OCI-LY1 (cell line): ENCODE results near the gene DNAAF5.

Experiments
- H2AFZ ChIP-seq: fragments of 200-600 bp; sonication (generic), shearing (Covaris generic); 2 replicates; pipeline ENCODE4 v1.6.0; 2014; ENCODE audit warnings: antibody characterized with exemption, mild to moderate bottlenecking, low read length
- H3F3A ChIP-seq: fragments of 200-600 bp; sonication (generic), shearing (Covaris generic); 2 replicates; pipeline ENCODE4 v1.6.0; 2014; ENCODE audit warnings: mild to moderate bottlenecking, antibody characterized with exemption, low read length, moderate library complexity; ENCODE audit not compliant: insufficient read depth
- H3K27ac ChIP-seq: fragments of 200-600 bp; sonication (generic); 2 replicates; pipeline ENCODE4 v1.5.1; 2014; ENCODE audit warnings: low read length, mixed run types, mild to moderate bottlenecking, low read depth; ENCODE audit not compliant: poor library complexity, severe bottlenecking
- H3K27me3 ChIP-seq: fragments of 200-600 bp; sonication (generic); 2 replicates; pipeline ENCODE4 v1.6.0; 2014; ENCODE audit warnings: antibody characterized with exemption, mild to moderate bottlenecking, low read length, moderate library complexity; ENCODE audit not compliant: insufficient read depth
- H3K36me3 ChIP-seq: fragments of 200-600 bp; sonication (generic); 2 replicates; pipeline ENCODE4 v1.6.1; 2014; ENCODE audit warnings: mild to moderate bottlenecking, antibody characterized with exemption, low read length, moderate library complexity, mixed read lengths; ENCODE audit not compliant: insufficient read depth
- H3K4me1 ChIP-seq: fragments of 200-600 bp; sonication (generic); 2 replicates; pipeline ENCODE4 v1.5.1; 2014; ENCODE audit warnings: mild to moderate bottlenecking, low read length, moderate library complexity; ENCODE audit not compliant: insufficient read depth, severe bottlenecking
- H3K4me2 ChIP-seq: fragments of 200-600 bp; sonication (generic), shearing (Covaris generic); 2 replicates; pipeline ENCODE4 v1.6.1; 2014; ENCODE audit warnings: low read length
- H3K4me3 ChIP-seq: fragments of 200-600 bp; sonication (generic); 2 replicates; pipeline ENCODE4 v1.5.1; 2014; ENCODE audit warnings: low read length, low read depth, mild to moderate bottlenecking, mixed read lengths; ENCODE audit not compliant: poor library complexity, severe bottlenecking
- H3K79me2 ChIP-seq: fragments of 200-600 bp; shearing (Covaris generic); 2 replicates; pipeline ENCODE4 v1.6.1; 2016; ENCODE audit warnings: mixed run types, low read length, mixed read lengths; ENCODE audit not compliant: insufficient read depth
- H3K9ac ChIP-seq: fragments of 200-600 bp; sonication (generic), shearing (Covaris generic); 2 replicates; pipeline ENCODE4 v1.6.1; 2014; ENCODE audit warnings: mild to moderate bottlenecking, low read length, mixed read lengths
- H3K9me2 ChIP-seq: fragments of 200-600 bp; sonication (generic), shearing (Covaris generic); 2 replicates; pipeline ENCODE4 v1.6.1; 2014; ENCODE audit warnings: low read depth, mild to moderate bottlenecking, low read length, mixed read lengths
- H3K9me3 ChIP-seq: fragments of 200-600 bp; shearing (Covaris generic); 2 replicates; pipeline ENCODE4 v1.6.1; 2014; ENCODE audit warnings: low read length, mixed read lengths
- H4K20me1 ChIP-seq: fragments of 200-600 bp; sonication (generic), shearing (Covaris generic); 2 replicates; pipeline ENCODE4 v1.6.0; 2016; ENCODE audit warnings: mild to moderate bottlenecking, low read length; ENCODE audit not compliant: insufficient read depth
- CTCF ChIP-seq: fragments of 200-600 bp; sonication (generic), shearing (Covaris generic); IDR thresholded peaks from 2 replicates; pipeline ENCODE4 v1.5.1; 2017; ENCODE audit warnings: mild to moderate bottlenecking, antibody characterized with exemption, low read length, moderate library complexity, mixed read lengths
- EZH2 ChIP-seq: fragments of 200-600 bp; sonication (generic), shearing (Covaris generic); IDR thresholded peaks from 2 replicates; pipeline ENCODE4 v1.8.0; 2017; ENCODE audit warnings: borderline replicate concordance, mixed run types, mild to moderate bottlenecking, antibody characterized with exemption, low read length, moderate library complexity, mixed read lengths

The DNAAF5 gene

GRCh38 chr7:730501-731439 lies 4.3 kb downstream of the DNAAF5 start:
- H4K20me1 ChIP-seq = no peaks in the 10 kb centered on the region
- no peak overlapping the region for H3K27ac ChIP-seq
- no peaks in the 10 kb centered on the region for H3K9me2 ChIP-seq
- H3K9me3 ChIP-seq = peaks cover 14% of the 10 kb centered on the region
- peaks cover 18% of the 10 kb centered on the region for H3K4me1 ChIP-seq
- peaks cover 27% of the 10 kb centered on the region for H3K79me2 ChIP-seq
- TF ChIP-seq CTCF (no peak), EZH2 (no peak)
- no peak overlapping the region for H2AFZ ChIP-seq
- H3K36me3 ChIP-seq = peaks cover 66% of the 10 kb centered on the region
- no peaks in the 10 kb centered on the region for H3K27me3 ChIP-seq
- H3K4me2 ChIP-seq = no peak overlapping the region
- no peak overlapping the region for H3K9ac ChIP-seq
- H3F3A ChIP-seq = peaks cover 6% of the 10 kb centered on the region; the same call in 1 of the 2 replicates
- H3K4me3 ChIP-seq = no peak overlapping the region

GRCh38 chr7:731440-732085 lies 5.1 kb downstream of the DNAAF5 start:
- peaks cover 31% of the 10 kb centered on the region for H3K79me2 ChIP-seq
- peaks cover 6% of the 10 kb centered on the region; the same call in 1 of the 2 replicates for H3F3A ChIP-seq
- no peak overlapping the region for H3K27ac ChIP-seq
- no peaks in the 10 kb centered on the region for H4K20me1 ChIP-seq
- H3K9ac ChIP-seq = no peak overlapping the region
- no peaks in the 10 kb centered on the region for H3K9me2 ChIP-seq
- peaks cover 62% of the 10 kb centered on the region for H3K36me3 ChIP-seq
- TF ChIP-seq CTCF = no peak
- no peak for TF ChIP-seq EZH2
- no peak overlapping the region for H3K4me3 ChIP-seq
- H2AFZ ChIP-seq = no peak overlapping the region
- H3K4me1 ChIP-seq = peaks cover 12% of the 10 kb centered on the region
- H3K9me3 ChIP-seq = peaks cover 14% of the 10 kb centered on the region
- no peak overlapping the region for H3K4me2 ChIP-seq
- no peaks in the 10 kb centered on the region for H3K27me3 ChIP-seq

- peaks cover 62% of the 10 kb centered on the region for H3K36me3 ChIP-seq
- no peak for TF ChIP-seq CTCF
- no peak for TF ChIP-seq EZH2
- peaks cover 6% of the 10 kb centered on the region; the same call in 1 of the 2 replicates for H3F3A ChIP-seq
- no peak overlapping the region for H3K4me2 ChIP-seq
- H3K9ac ChIP-seq = no peak overlapping the region
- peaks cover 12% of the 10 kb centered on the region for H3K4me1 ChIP-seq
- no peak overlapping the region for H3K27ac ChIP-seq
- no peak overlapping the region for H2AFZ ChIP-seq
- no peak overlapping the region for H3K4me3 ChIP-seq
- no peaks in the 10 kb centered on the region for H4K20me1 ChIP-seq
- peaks cover 14% of the 10 kb centered on the region for H3K9me3 ChIP-seq
- no peaks in the 10 kb centered on the region for H3K9me2 ChIP-seq
- H3K79me2 ChIP-seq = peaks cover 34% of the 10 kb centered on the region
- H3K27me3 ChIP-seq = no peaks in the 10 kb centered on the region
These were observed 5.6 kb downstream of the DNAAF5 start for GRCh38 chr7:732094-732541.
